ENCODE data around the gene SEMA7A.
"Not testable (repeated sequence)": the region's sequence is repeated elsewhere in the genome, so short reads cannot be mapped to it uniquely, and the experiment has no call there.

Gene SEMA7A

DNA sequence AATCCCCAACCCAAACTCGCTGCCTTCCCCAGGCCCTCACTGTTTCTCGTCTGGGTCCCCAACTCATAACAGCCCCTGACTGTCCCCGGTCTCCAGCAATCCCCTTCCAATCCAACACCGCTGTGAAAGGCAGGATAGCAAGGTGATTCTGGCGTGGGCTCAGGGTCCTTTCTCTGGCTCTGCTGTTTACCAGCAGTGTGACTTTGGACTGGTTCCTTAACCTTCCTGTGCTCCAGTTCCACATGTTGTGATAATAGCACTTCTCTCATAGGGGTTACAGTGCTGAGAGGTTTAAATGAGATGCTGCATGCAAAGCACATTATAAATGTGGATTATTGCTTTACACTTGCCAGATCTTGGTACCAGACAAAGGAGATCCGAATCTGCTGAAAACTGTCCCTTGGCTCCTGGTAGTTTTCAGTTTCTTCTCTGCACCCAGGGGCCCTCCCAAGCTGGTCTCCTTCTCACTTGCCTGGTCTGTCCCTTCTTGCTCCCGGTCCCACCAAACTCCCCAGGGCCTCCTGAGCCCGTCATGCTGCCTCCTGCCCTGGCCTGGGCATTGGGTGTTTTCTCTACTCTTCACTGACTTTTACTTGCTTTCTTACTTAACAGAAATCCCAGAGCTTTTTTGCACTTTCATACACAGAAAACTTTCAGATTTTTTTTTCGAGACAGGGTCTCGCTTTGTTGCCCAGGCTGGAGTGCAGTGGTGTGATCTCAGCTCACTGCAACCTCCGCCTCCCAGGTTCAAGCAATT is 39.5 kb downstream of the SEMA7A start:
- intact Hi-C loops (cut with DNase I) = no loop called here

DNA sequence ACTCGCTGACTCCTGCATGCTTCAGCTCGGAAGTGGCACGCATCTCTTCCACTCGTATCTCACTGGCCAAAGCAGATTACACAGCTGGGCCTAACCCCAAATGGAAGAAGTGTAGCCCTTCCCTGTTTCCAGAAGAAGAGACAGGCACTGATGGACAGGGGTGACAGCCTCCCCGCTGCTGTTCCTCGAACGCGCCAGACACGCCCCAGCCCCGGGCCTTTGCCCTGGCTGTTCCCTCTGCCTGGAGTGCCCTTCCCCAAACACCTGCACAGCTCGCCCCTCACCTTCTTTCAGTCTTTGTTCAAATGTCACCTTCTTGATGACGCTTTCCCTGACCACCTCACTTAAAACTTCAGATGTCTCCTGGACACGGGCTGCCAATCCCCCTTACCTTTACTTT is 40.3 kb downstream of the SEMA7A start:
- no peak for DNase-seq
- intact Hi-C loops (cut with DNase I) = no loop called here

More for the DNA sequence above, 39.5 kb downstream of the SEMA7A start:
- no peak for DNase-seq

DNA sequence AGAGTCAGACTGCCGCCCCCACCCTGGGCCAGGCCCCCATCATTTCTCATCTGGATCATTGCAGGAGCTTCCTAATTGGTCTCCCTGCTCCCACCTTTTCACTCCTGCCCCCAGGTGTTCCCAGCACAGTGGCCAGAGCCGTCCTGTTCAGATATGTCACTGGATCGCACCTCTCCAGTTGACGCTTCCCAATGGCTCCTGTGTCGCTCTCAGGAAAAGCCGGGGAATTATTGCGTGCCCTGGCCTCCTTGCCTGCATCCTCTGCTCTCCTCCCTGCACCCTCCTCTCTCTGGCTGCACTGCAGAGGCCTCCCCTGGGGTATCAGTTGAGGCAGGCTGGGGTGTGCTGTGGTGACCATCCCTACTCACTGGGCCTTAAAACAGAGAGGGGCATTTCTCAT is 40.9 kb downstream of the SEMA7A start:
- intact Hi-C loops (cut with DNase I) = no loop called here
- DNase-seq = no peak

DNA sequence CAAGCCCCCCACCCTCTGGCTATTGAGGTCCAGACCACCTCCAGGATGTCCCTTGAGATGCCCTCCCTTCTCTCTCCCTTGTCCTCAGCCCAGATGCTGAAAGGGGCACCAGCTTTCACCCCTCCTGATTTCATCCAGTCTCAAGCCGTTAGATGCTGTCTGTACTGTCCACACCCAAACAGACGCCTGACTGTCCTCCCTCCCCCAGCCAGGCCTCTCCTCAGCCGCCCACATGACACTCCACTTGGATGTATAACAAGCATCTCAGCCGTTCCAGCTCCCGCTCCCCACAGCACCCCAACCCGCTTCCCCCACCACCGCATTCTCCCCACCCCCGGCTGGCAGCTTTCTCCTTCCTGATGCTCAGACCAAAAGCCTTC is 41.3 kb downstream of the SEMA7A start:
- intact Hi-C loops (cut with DNase I) = no loop called here
- peak in 24 of 42 donors; percentile 15 to 73 (median 50) for DNase-seq

DNA sequence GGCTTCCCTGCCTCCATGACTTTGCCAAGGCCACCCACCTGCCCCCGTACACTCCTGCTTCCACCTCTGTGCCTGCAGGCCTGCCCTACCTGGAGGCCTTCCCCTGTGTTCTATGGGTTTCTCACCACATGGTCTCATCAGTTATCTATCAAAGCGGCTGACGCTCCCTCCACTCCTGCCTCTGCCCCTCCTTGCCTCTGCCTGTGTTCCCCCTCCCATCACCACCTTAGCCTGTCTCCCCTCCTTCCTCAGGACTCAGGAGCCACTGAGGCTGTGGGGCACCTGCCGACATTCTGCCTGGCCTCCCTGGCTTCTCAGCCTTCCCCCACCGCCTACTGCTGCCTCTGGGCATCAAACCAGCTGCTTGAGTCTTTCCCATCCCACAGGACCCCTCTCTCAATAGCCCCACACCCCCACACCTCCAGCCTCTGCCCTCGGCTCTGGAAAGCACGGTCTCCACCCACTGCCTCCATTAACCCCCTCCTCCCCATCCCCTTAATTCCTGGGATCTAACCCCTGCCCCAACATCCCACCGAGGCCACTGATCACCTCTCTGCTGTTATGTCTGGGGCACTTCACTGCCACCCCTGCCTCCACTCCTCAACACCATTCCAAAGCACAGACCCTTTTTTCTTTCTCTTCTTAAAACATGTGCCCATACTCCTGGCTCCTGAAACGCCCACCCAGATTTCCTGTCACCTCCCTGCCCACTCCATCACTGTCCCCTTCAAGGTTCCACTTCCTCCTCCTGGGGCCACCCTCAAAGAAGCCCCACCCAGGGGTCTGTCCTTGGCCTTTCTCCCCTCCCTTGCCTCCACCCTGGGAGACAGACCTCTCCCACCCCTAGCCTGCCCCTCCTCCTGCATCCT is 41.9 kb downstream of the SEMA7A start:
- intact Hi-C loops (cut with DNase I) = no loop called here
- no peak for DNase-seq

DNA sequence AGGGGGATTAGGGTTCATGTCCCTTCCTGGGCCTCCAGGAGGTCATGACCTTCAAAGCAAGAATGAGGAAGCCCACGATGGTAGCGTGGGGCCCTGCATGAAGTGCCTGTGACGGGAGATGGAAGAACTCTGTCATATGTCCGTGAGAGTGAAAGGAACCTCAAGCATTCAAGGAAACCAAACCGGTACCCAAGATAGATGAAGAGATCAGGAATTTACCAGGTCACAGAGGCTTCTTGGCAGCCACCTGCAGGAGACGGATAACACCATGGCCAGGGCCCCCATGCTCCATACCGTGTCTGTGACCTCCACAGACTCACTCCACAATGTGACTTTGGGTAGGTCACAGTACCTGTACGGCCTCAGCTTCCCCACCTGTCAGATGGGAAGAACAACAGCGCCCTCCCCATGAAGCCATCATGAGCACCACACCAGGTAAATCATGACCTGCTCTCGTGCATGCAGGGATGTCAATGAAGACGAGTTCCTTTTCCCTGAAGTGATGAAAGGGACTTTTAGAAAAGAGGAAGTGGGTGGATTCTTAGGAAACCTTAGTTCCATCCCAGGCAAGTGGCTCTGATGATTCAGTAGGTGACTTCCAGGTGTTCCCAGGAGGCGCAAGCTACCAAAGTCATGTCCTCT is 43.0 kb downstream of the SEMA7A start:
- intact Hi-C loops (cut with DNase I) = no loop called here
- no peak for DNase-seq

DNA sequence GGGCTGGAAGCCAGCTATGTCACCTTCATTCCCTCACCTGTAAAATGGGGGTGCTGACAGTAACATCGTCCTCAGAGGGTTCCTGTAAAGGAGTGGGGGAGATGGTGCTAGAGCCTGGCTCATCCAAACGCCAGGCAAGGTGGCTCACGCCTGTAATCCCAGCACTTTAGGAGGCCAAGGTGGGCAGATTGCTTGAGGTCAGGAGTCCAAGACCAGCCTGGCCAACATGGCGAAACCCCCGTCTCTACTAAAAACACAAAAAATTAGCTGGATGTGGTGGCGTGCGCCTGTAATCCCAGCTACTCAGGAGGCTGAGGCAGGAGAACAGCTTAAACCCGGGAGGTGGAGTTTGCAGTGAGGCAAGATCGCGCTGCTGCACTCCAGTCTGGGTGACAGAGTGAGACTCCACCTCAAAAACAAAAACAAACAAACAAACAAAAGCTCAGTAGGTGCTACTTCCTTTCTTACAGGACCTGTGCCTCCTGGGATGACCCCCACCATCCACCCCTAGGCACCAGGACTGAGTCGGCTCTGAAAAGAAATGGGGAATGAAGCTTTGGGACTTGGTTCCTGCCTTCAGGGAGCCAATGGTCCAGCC is 43.6 kb downstream of the SEMA7A start:
- intact Hi-C loops (cut with DNase I); DNase-seq: not testable (repeated sequence)

DNA sequence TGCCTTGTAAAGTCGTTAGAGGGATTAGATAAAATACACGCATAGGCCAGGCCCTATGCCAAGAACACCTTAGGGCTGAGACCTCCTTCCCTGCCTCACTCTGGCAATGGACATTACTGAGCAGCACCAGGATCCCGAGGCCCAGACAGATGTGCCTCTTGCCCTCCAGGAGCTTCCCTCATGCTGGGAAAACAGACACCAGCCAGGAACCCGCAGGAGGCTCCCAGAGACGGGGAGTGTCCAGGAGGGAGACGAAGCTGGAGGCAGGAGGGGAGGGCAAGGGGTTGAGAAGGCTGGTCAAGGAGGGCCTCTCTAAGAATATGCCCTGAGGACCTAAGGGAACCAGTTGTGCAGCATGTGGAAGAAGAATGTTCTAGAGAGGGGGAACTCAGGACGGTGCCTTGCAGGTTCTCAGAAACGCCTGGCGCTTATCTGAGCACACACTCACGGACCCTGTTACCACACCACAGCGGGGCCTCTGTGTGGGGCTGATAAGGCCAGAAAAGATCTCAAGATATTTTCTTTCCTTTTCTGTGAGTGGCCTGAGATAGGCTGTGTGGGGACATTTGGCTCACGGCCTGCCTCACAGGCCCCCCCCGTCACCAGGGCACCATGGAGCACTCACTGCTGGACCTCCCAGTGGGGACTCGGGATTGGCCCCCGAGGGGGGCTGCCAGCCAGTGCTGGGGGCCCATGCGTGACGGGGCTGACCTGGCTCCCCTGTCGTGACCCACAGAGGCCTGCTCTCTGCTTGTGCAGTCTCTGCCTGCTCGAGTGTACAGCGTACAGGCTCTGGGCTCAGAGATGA is 44.3 kb downstream of the SEMA7A start:
- no peak for DNase-seq
- intact Hi-C loops (cut with DNase I) = no loop called here

DNA sequence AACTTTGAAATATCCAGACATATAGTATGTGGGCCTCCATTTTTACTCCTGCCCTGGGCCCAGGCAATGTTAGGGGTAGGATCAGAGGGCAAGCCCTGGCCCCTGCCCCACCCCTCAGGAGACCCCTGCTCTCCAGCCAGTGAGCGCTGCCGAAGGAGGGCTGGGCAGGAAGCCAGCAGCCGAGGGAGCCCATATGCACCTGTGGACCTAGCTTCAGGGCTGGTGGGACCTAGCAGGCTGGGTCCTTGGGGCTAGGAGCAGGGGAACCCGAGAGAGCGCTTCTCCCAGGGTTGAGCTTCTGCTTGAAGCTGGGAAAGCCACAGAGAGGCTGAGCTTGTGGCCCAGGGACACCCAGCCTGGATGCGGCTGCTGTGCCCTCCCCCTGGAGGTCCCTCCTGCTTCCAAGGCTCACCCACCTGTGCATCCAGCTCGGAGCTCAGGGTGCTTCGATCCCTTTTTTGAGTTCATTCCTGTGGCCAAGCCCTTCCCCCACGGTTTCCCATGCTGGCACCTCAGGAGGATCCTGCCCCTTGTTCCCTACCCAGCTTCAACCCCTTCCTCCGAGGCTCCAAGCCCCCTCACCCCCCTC is 45.3 kb downstream of the SEMA7A start:
- DNase-seq = no peak
- intact Hi-C loops (cut with DNase I) = no loop called here

DNA sequence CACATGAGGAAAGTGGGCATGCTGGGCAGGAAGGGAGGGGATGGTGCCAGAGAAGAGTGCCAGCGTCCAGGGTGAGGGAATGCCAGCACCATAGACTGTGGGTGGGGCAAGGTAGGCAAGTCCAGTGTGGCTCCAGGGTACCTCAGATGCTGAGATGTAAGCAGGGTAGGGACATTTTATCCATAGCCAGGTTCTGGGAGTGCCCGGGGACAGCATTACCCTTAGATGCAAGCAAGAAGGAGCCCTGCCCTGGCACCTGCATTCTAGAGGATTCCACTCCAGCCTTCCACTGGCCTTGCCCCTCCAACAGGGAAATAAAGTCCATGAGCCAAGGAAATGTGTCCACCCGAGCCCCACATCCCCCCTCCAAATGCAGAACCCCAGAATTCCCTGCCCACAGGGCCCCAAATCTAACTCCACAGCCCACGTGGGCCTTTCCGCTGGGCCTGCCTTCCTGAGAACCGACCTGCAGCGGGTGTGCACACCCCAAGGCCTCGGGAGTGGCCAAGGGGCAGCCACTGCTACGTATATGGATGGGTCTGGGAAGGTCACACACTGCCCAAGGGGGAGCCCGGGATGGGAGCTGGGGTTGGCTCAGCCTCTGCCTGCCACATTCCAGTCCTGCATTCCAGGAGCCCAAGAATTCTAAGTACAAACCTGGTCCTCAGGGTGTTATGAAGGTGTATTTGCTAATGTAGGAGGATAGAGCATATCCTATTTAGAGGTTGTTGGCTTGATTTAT is 46.0 kb downstream of the SEMA7A start:
- DNase-seq = no peak
- intact Hi-C loops (cut with DNase I) = no loop called here

DNA sequence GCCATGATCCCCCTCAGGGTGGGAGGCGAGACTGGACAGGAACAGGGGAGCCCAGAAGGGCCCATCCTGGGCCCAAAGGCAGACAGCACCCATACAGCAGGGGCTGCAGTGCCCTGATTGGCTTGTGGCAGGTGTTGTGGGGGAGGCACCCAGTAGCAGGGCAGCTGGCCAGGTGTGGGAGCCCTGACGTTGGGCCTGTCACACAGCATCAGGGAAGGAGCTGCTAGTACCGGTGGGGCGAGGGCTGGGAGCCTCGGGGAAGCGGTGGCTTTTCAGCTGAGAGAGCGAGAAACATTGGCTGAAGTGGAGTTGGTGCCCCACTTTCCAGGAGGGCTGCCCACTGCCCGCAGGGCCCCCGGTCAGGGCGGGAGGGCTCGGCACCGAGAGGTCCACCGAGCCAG is 46.6 kb downstream of the SEMA7A start:
- intact Hi-C loops (cut with DNase I) = no loop called here
- DNase-seq = no peak

DNA sequence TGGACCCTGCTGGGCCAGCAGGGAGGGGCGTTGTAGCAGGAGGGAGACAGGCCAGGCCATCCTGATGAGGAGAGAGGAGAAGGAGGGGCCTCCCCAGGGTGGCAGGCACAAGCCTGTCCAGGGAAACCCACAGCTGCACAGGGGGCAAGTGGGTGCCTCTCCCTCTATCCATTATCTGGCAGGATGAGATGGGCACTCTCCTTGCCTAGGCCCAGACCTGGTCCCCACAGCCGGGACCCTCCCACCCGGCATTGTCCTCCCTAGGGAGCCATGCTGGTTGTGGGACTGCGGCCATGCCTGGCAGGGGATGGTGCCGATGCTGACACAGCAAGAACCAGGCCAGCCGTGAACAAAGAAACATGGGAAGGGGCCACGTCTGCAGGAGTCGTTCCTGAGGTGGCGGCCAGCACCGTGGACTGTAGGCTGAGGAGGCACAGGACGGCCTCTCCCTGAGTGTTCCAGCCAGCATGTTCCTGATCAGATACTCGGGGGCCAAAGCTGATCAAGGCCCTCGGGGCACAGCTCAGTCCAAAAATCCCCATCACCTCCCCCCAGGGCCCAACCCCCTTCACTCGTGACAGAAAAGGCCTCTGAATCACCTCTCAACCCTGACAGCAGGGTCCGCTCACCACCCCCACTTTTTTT is 47.1 kb downstream of the SEMA7A start:
- intact Hi-C loops (cut with DNase I) = no loop called here
- no peak for DNase-seq

DNA sequence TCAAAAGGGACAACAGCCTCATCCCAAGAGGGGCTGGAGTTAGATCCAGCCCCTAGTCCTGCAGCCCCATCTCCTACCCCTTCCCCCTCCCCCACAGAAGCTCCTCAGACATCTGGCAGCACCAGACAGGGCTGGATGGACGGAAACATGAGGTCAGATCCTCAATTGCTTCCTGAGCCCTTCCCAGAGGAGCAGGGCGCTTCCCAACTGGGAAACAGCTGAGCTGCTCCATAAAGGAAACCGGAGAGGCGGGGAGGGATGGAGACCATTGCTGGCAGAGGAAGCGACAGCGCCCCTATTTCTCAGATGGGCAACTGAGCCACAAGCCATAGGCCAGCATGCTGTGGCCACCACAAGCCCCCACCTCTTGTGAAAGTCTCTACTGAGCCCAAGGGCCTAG is 48.0 kb downstream of the SEMA7A start:
- DNase-seq = no peak
- intact Hi-C loops (cut with DNase I) = no loop called here

DNA sequence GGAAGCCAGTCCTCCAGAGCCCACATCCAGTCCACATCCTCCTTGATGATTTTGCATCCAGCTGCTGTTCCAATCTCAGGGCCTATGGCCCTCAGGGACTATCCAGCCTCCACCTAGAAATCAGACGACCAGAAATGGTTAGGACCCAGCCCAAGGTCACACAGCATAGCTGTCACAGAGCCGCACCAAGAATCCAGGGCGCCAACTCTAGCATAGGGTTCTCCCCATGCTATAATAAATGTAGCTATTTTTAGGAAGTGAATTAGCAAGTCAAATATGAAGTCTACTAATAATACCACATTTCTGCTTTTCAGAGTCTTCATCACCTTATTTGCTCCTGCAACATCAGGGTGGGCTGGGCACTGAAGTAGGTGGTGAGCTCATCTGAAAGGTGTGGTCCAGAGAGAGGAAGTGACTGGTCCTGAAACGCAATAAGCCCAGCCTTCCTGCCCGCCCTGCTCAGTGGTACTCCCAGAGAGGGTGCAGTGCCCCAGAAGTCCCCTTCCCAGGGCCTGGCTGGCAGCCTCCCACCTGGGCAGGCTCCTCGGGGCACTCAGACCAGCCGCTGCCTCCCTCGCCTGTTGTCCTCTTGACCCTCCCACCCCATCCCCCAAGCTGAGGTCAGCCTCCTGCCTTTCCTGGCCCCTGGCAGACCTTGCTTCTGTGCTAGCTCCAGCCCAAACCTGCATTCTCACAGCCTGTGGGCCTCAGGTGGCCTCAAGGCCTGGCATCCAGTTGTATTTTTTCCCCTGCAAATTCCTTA is 48.7 kb downstream of the SEMA7A start:
- DNase-seq = peak in 7 of 42 donors; percentile 24 to 57 (median 43)
- intact Hi-C loops (cut with DNase I) = no loop called here

DNA sequence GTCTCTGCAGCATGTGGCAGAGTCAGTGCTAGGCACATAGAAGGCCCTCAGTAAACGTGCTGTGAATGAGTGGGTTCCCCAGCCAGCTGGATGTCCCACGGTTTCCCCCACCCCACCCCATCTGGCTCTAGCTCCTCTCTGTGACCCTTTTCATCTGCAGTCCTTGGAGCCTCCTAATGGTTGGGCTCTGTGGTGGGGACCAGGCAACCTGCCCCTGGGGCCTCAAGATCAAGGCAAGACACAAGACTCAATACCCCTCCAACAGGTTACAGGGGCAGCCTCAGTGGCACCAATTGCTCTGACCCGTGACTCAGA is 49.2 kb downstream of the SEMA7A start:
- DNase-seq = no peak
- intact Hi-C loops (cut with DNase I) = no loop called here

DNA sequence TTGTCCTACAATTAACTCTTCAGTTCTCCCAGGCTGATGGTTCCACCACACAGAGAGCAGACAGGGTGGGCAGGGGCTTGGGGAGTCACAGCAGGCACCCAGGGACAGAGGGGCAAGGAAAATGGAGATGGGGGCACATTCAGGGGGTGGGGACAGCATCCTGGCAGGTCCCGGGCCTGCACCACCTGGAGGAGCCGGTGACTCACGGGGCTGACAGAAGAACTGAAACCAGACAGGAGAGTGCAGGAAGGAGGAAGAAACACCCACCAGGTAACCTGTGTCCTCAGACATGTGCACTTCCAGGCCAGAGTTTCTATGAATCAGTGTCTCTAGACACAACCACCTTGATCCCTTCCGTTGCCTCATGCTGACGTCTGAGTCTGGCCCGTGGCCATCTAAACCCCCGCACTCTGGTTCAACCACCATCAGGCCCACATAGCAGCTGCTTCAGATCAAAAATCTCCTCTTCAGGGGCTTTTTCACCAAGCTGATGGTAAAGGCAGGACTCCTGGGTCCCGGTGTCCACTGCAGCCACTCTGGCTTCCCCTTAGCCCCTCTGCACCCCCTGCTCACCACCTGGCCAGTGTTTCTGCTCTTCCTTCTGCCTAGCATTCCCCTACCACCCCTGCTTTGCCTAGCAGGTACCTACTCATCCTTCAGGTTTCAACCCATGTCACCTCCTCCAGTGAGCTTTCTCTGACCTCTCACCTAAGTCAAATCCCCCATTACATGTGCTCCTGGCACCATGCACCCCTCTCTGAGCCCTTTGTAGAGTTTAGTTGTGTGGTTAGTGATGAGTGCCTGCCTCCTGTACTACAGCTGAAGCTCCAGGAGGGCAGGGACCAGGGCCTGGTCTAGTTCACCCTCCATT is 49.8 kb downstream of the SEMA7A start:
- intact Hi-C loops (cut with DNase I) = loop anchor here (2.0 kb wide), 1 partner anchor 55 kb away; no protein-coding TSS in a partner anchor

More for the DNA sequence above, 49.8 kb downstream of the SEMA7A start:
- DNase-seq = no peak

Data from head of caudate nucleus (tissue), 42 donors.